Measurements from ENCODE around the gene SNX17. TPM values are rescaled to one million over a fixed set of nuclear protein-coding genes. Genes with fewer than 3 reads are reported as not detected.
A peak's percentile ranks its signal among the peaks of the same experiment; 100 is the strongest.
"Not testable (repeated sequence)": the region's sequence is repeated elsewhere in the genome, so short reads cannot be mapped to it uniquely, and the experiment has no call there.

The SNX17 gene
- total RNA-seq, 1 experiment from 2014 or later = 60.6 TPM

GRCh38 chr2:27351802-27352598, 18.4 kb upstream of the SNX17 start:
- H3K9me3 ChIP-seq (ENCODE audit: insufficient read depth, low read depth) = no peaks in the 10 kb centered on the region
- H2AFZ ChIP-seq = no peak overlapping the region
- peaks cover 92% of the 10 kb centered on the region for H3K79me2 ChIP-seq (ENCODE audit: low read depth)
- H3K9me2 ChIP-seq (ENCODE audit: insufficient read depth) = no peaks in the 10 kb centered on the region
- no peaks in the 10 kb centered on the region for H3K27me3 ChIP-seq (ENCODE audit: insufficient read depth, low read depth)
- no peak overlapping the region for H3K27ac ChIP-seq
- TF ChIP-seq CTCF (conservative IDR thresholded peaks at IDR 0.05) = no peak
- TF ChIP-seq EZH2 (IDR thresholded peaks at IDR 0.05; ENCODE audit: low read depth) = no peak
- BruUV-seq (replicated peaks) = no TSS peak
- DNase-seq = no peak
- ChIA-PET POLR2A (ENCODE audit: unreplicated experiment) (no interaction called here), CTCF (no interaction called here)
- peaks cover 39% of the 10 kb centered on the region for H4K20me1 ChIP-seq (ENCODE audit: insufficient read depth)
- no peak overlapping the region for H3K4me3 ChIP-seq
- no peaks in the 10 kb centered on the region for H3K36me3 ChIP-seq (ENCODE audit: low read depth)
- peaks cover 22% of the 10 kb centered on the region for H3K4me1 ChIP-seq (replicated peaks; ENCODE audit: insufficient read depth)
- no peak overlapping the region for H3K4me2 ChIP-seq
- intact Hi-C loops (cut with micrococcal nuclease; ENCODE audit: unreplicated experiment) = no loop called here
- H3F3A ChIP-seq (ENCODE audit: insufficient read depth, low read depth) = peaks cover 19% of the 10 kb centered on the region

- Histone ChIP-seq H3K4me1 (replicated peaks; ENCODE audit: insufficient read depth) (peaks cover 30% of the 10 kb centered on the region), H3K79me2 (ENCODE audit: low read depth) (peaks cover 91% of the 10 kb centered on the region), H4K20me1 (ENCODE audit: insufficient read depth) (peaks cover 29% of the 10 kb centered on the region), H3F3A (ENCODE audit: insufficient read depth, low read depth) (peaks cover 31% of the 10 kb centered on the region)
- H3K4me2 ChIP-seq; H3K9me2 ChIP-seq (ENCODE audit: insufficient read depth); intact Hi-C loops (cut with micrococcal nuclease; ENCODE audit: unreplicated experiment); H3K9me3 ChIP-seq (ENCODE audit: insufficient read depth, low read depth); H3K27ac ChIP-seq; DNase-seq; H2AFZ ChIP-seq; H3K36me3 ChIP-seq (ENCODE audit: low read depth); H3K4me3 ChIP-seq; H3K27me3 ChIP-seq (ENCODE audit: insufficient read depth, low read depth); BruUV-seq (replicated peaks): not testable (repeated sequence)
- ChIA-PET POLR2A (ENCODE audit: unreplicated experiment) (interaction anchor here (0.6 to 0.7 kb wide), 3 partner anchors 12 to 329 kb away, joined by 6 to 24 read pairs (median 11); no protein-coding TSS in a partner anchor), CTCF (interaction anchor here (0.6 to 1.2 kb wide), 2 partner anchors 59 to 220 kb away, joined by 3 to 7 read pairs; partner anchors contain the start of gene PREB)
Measured at GRCh38 chr2:27353386-27353761, 17.0 kb upstream of the SNX17 start.

- Histone ChIP-seq H3K9me3 (ENCODE audit: insufficient read depth, low read depth) (no peaks in the 10 kb centered on the region), H3K79me2 (ENCODE audit: low read depth) (peaks cover 90% of the 10 kb centered on the region), H4K20me1 (ENCODE audit: insufficient read depth) (peaks cover 29% of the 10 kb centered on the region), H3K36me3 (ENCODE audit: low read depth) (no peaks in the 10 kb centered on the region), H3K27me3 (ENCODE audit: insufficient read depth, low read depth) (no peaks in the 10 kb centered on the region), H3F3A (ENCODE audit: insufficient read depth, low read depth) (peaks cover 31% of the 10 kb centered on the region), H3K4me3 (no peak overlapping the region), H3K4me2 (peak overlapping the region; percentile 2; the same call in 1 of the 2 replicates), H3K4me1 (replicated peaks; ENCODE audit: insufficient read depth) (peaks cover 31% of the 10 kb centered on the region), H2AFZ (no peak overlapping the region), H3K9me2 (ENCODE audit: insufficient read depth) (no peaks in the 10 kb centered on the region), H3K27ac (no peak overlapping the region)
- BruUV-seq (replicated peaks) = no TSS peak
- intact Hi-C loops (cut with micrococcal nuclease; ENCODE audit: unreplicated experiment) = no loop called here
- DNase-seq = peak; percentile 44 to 69
- POLR2A ChIA-PET (ENCODE audit: unreplicated experiment) = interaction anchor here (0.5 to 0.7 kb wide), 8 partner anchors 11 to 815 kb away, joined by 3 to 24 read pairs (median 5); no protein-coding TSS in a partner anchor
- TF ChIP-seq EZH2 (IDR thresholded peaks at IDR 0.05; ENCODE audit: low read depth) (no peak), CTCF (conservative IDR thresholded peaks at IDR 0.05) (no peak)
- CTCF ChIA-PET = interaction anchor here (0.6 to 1.2 kb wide), 2 partner anchors 60 to 220 kb away, joined by 3 to 7 read pairs; partner anchors contain the start of gene PREB
Measured at GRCh38 chr2:27353762-27354596, 16.4 kb upstream of the SNX17 start.
